SH-SY5Y (cell line): Measurements from ENCODE around the gene DLG1.

Experiments
- GATA2 ChIP-seq: IDR thresholded peaks from 2 replicates; pipeline ENCODE4 v1.6.1; 2011; ENCODE audit warnings: mild to moderate bottlenecking, low read depth, low read length
- GATA3 ChIP-seq: IDR thresholded peaks from 2 replicates; pipeline ENCODE4 v1.6.1; 2011; ENCODE audit warnings: low read depth, mild to moderate bottlenecking, low read length, moderate library complexity

GRCh38 chr3:197139586-197139985, 158.8 kb downstream of the DLG1 start:
- TF ChIP-seq GATA2 (no peak), GATA3 (no peak)
